Adrenal gland (tissue), 5 donors: Measurements from ENCODE around the gene CHST11.

Experiments used
- POLR2A ChIP-seq, 2 donors: fragments of 450-650 bp; IDR thresholded peaks; one replicate each; pipeline ENCODE4 v1.6.1; 2017; ENCODE audit warnings: antibody characterized with exemption in 2 of 2, mild to moderate bottlenecking in 2 of 2, moderate library complexity in 1 of 2
- TF ChIP-seq, protein P1 (sequence below), 6 experiments: fragments of 450-650 bp in 4 of 6; fragments of 200-600 bp in 2 of 6; sonication (generic) in 1 of 6; IDR thresholded peaks; 1 replicate in 5 of 6; 2 replicates in 1 of 6; pipeline versions ENCODE4 v1.5.1 to v1.8.0; 2016 to 2021; ENCODE audit warnings: antibody characterized with exemption in 6 of 6, mild to moderate bottlenecking in 2 of 6, moderate library complexity in 1 of 6
- donor health status: DM: no; HTN: no; CAD: no.

DNA sequence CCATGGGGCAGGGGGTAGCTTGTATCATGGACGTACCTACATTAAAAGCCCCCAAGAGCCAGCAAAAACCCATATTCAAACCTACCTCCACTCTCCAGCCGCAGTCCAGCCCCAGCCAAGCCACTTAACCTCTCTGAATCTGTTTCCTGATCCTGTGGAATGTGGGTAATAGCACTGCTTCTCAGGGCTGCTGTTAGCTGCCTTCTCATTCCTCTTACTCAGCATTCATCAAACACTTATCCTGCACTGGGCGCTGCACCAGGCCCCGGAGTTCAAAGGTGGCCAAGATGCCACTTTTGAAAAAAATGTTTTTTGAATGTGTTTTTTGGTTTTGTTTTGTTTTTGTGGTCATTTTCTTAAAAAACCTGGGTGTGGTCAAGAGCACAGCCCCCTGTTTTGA is 237.4 kb downstream of the CHST11 start:
- TF ChIP-seq, protein P1, sequence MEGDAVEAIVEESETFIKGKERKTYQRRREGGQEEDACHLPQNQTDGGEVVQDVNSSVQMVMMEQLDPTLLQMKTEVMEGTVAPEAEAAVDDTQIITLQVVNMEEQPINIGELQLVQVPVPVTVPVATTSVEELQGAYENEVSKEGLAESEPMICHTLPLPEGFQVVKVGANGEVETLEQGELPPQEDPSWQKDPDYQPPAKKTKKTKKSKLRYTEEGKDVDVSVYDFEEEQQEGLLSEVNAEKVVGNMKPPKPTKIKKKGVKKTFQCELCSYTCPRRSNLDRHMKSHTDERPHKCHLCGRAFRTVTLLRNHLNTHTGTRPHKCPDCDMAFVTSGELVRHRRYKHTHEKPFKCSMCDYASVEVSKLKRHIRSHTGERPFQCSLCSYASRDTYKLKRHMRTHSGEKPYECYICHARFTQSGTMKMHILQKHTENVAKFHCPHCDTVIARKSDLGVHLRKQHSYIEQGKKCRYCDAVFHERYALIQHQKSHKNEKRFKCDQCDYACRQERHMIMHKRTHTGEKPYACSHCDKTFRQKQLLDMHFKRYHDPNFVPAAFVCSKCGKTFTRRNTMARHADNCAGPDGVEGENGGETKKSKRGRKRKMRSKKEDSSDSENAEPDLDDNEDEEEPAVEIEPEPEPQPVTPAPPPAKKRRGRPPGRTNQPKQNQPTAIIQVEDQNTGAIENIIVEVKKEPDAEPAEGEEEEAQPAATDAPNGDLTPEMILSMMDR (IDR thresholded peaks at IDR 0.05): no peak
- no peak for TF ChIP-seq POLR2A (IDR thresholded peaks at IDR 0.05)
